ENCODE results near the gene IKZF5.

Gene IKZF5

GRCh38 chr10:122953902-122954730 lies 54.5 kb downstream of the IKZF5 start, which contains the start of gene C10orf88 (continued):
- peak; percentile 79 for TF ChIP-seq ZNF518A (tag by site-specific recombination; conservative IDR thresholded peaks at IDR 0.05; ENCODE audit: low read depth)
- TF ChIP-seq BCL11A (tag by site-specific recombination; IDR thresholded peaks at IDR 0.05; ENCODE audit: low read depth): no peak
- TF ChIP-seq ZNF785 (tag by site-specific recombination; IDR thresholded peaks at IDR 0.05): 0 out of 2 replicates have a peak, but pooled peaks have one; percentile 42
- TF ChIP-seq ZNF596 (tag by site-specific recombination; IDR thresholded peaks at IDR 0.05): no peak; the same call in 1 of the 2 replicates
- TF ChIP-seq ZNF146 (tag by site-specific recombination; IDR thresholded peaks at IDR 0.05): peak; percentile 11; the same call in 1 of the 2 replicates
- peak; percentile 63; the same call in 1 of the 2 replicates for TF ChIP-seq ZNF610 (tag by site-specific recombination; IDR thresholded peaks at IDR 0.05; ENCODE audit: borderline replicate concordance)
- TF ChIP-seq ZNF670 (tag by site-specific recombination; IDR thresholded peaks at IDR 0.05; ENCODE audit: low read depth): no peak
- peak; percentile 85 for TF ChIP-seq TCF7L2 (IDR thresholded peaks at IDR 0.05; ENCODE audit: borderline replicate concordance, low read depth, low read length)
- TF ChIP-seq ZNF544 (tag by site-specific recombination; IDR thresholded peaks at IDR 0.05): no peak
- no peak for TF ChIP-seq ZNF132 (tag by site-specific recombination; IDR thresholded peaks at IDR 0.05; ENCODE audit: borderline replicate concordance)
- TF ChIP-seq KLF7 (tag by site-specific recombination; IDR thresholded peaks at IDR 0.05; ENCODE audit: borderline replicate concordance): peak; percentile 93
- TF ChIP-seq ZNF624 (tag by site-specific recombination; IDR thresholded peaks at IDR 0.05): no peak
- peak; percentile 82; the same call in 1 of the 2 replicates for TF ChIP-seq ZNF639 (tag by site-specific recombination; IDR thresholded peaks at IDR 0.05)
- TF ChIP-seq ZSCAN5A (tag by site-specific recombination; IDR thresholded peaks at IDR 0.05): peak; percentile 93
- TF ChIP-seq HOXA7 (CRISPR knock-in tag; IDR thresholded peaks at IDR 0.05; ENCODE audit: borderline replicate concordance): no peak
- TF ChIP-seq GLIS2 (tag by site-specific recombination; IDR thresholded peaks at IDR 0.05): peak; percentile 50; the same call in 1 of the 2 replicates
- TF ChIP-seq, protein P1, sequence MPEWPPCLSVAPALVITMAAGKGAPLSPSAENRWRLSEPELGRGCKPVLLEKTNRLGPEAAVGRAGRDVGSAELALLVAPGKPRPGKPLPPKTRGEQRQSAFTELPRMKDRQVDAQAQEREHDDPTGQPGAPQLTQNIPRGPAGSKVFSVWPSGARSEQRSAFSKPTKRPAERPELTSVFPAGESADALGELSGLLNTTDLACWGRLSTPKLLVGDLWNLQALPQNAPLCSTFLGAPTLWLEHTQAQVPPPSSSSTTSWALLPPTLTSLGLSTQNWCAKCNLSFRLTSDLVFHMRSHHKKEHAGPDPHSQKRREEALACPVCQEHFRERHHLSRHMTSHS (tag by site-specific recombination; IDR thresholded peaks at IDR 0.05): 0 out of 2 replicates have a peak, but pooled peaks have one; percentile 27
- TF ChIP-seq ZEB2 (tag by site-specific recombination; IDR thresholded peaks at IDR 0.05): peak; percentile 76; the same call in 1 of the 2 replicates
- TF ChIP-seq, protein P2, sequence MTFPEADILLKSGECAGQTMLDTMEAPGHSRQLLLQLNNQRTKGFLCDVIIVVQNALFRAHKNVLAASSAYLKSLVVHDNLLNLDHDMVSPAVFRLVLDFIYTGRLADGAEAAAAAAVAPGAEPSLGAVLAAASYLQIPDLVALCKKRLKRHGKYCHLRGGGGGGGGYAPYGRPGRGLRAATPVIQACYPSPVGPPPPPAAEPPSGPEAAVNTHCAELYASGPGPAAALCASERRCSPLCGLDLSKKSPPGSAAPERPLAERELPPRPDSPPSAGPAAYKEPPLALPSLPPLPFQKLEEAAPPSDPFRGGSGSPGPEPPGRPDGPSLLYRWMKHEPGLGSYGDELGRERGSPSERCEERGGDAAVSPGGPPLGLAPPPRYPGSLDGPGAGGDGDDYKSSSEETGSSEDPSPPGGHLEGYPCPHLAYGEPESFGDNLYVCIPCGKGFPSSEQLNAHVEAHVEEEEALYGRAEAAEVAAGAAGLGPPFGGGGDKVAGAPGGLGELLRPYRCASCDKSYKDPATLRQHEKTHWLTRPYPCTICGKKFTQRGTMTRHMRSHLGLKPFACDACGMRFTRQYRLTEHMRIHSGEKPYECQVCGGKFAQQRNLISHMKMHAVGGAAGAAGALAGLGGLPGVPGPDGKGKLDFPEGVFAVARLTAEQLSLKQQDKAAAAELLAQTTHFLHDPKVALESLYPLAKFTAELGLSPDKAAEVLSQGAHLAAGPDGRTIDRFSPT (tag by site-specific recombination; IDR thresholded peaks at IDR 0.05): peak; percentile 85
- TF ChIP-seq ZBTB21 (tag by site-specific recombination; IDR thresholded peaks at IDR 0.05): peak; percentile 43; the same call in 1 of the 2 replicates
- TF ChIP-seq ZFP69B (tag by site-specific recombination; IDR thresholded peaks at IDR 0.05): peak; percentile 72
- peak; percentile 56; the same call in 1 of the 2 replicates for TF ChIP-seq ZBTB48 (tag by site-specific recombination; IDR thresholded peaks at IDR 0.05)
- no peak for TF ChIP-seq ZNF621 (tag by site-specific recombination; IDR thresholded peaks at IDR 0.05)
- TF ChIP-seq ZNF473 (tag by site-specific recombination; IDR thresholded peaks at IDR 0.05): no peak
- no peak for TF ChIP-seq ZFP41 (tag by site-specific recombination; IDR thresholded peaks at IDR 0.05; ENCODE audit: borderline replicate concordance)
- TF ChIP-seq, protein P3, sequence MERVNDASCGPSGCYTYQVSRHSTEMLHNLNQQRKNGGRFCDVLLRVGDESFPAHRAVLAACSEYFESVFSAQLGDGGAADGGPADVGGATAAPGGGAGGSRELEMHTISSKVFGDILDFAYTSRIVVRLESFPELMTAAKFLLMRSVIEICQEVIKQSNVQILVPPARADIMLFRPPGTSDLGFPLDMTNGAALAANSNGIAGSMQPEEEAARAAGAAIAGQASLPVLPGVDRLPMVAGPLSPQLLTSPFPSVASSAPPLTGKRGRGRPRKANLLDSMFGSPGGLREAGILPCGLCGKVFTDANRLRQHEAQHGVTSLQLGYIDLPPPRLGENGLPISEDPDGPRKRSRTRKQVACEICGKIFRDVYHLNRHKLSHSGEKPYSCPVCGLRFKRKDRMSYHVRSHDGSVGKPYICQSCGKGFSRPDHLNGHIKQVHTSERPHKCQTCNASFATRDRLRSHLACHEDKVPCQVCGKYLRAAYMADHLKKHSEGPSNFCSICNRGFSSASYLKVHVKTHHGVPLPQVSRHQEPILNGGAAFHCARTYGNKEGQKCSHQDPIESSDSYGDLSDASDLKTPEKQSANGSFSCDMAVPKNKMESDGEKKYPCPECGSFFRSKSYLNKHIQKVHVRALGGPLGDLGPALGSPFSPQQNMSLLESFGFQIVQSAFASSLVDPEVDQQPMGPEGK (tag by site-specific recombination; IDR thresholded peaks at IDR 0.05): peak; percentile 89

All from HEK293 (cell line).